Measurements from ENCODE around the gene KRTAP3-2. TPM values are rescaled to one million over a fixed set of nuclear protein-coding genes. Genes with fewer than 3 reads are reported as not detected.
"Not testable (repeated sequence)": the region's sequence is repeated elsewhere in the genome, so short reads cannot be mapped to it uniquely, and the experiment has no call there.

The KRTAP3-2 gene
- not detected for total RNA-seq

GRCh38 chr17:40999563-40999962, at the start of gene KRTAP3-2:
Gene KRTAP3-2, minus strand, starts transcription at chr17:40999906. Its CDS starts 53 bp downstream, at chr17:40999853.
- ATAC-seq (ENCODE audit: low FRiP score in 2 of 2); H3K4me1 ChIP-seq; H3K27ac ChIP-seq; H3K27me3 ChIP-seq; H3K36me3 ChIP-seq; H3K9me3 ChIP-seq; H3K4me3 ChIP-seq: not testable (repeated sequence)
- 73 to 90% methylated on average over 2 to 6 of the region's 6 CpGs for WGBS, 2 donors
- peak in 1 of 2 donors; percentile 10 for DNase-seq

GRCh38 chr17:41049110-41049509, 49.4 kb upstream of the KRTAP3-2 start:
- ATAC-seq (ENCODE audit: low FRiP score in 2 of 2) (no peak), DNase-seq (no peak)
- TF ChIP-seq CTCF (IDR thresholded peaks at IDR 0.05) (no peak), POLR2AphosphoS5 (IDR thresholded peaks at IDR 0.05) (no peak), POLR2A (IDR thresholded peaks at IDR 0.05) (no peak), EP300 (IDR thresholded peaks at IDR 0.05) (no peak)
- Histone ChIP-seq H3K27me3 (no peaks in the 10 kb centered on the region), H3K27ac (no peak overlapping the region), H3K36me3 (no peaks in the 10 kb centered on the region), H3K4me3 (no peak overlapping the region), H3K4me1 (no peaks in the 10 kb centered on the region), H3K9me3 (no peaks in the 10 kb centered on the region)
- 51 to 62% methylated on average over 2 of the region's 2 CpGs for WGBS, 2 donors

GRCh38 chr17:41048441-41048840, 48.7 kb upstream of the KRTAP3-2 start:
- Histone ChIP-seq H3K4me1 (no peaks in the 10 kb centered on the region), H3K27me3 (no peaks in the 10 kb centered on the region), H3K9me3 (no peaks in the 10 kb centered on the region), H3K36me3 (no peaks in the 10 kb centered on the region), H3K4me3 (no peak overlapping the region), H3K27ac (no peak overlapping the region)
- WGBS, 2 donors, result 66 to 69% methylated on average over 7 of the region's 7 CpGs
- TF ChIP-seq EP300 (IDR thresholded peaks at IDR 0.05), result no peak
- TF ChIP-seq CTCF (IDR thresholded peaks at IDR 0.05), result no peak
- TF ChIP-seq POLR2AphosphoS5 (IDR thresholded peaks at IDR 0.05), result no peak
- no peak for TF ChIP-seq POLR2A (IDR thresholded peaks at IDR 0.05)
- no peak for DNase-seq
- no peak for ATAC-seq (ENCODE audit: low FRiP score in 2 of 2)

- peak in 1 of 2 donors; percentile 26 for ATAC-seq (ENCODE audit: low FRiP score in 2 of 2)
- peak in 1 of 2 donors; percentile 19 for DNase-seq
- WGBS, 2 donors, result 50 to 77% methylated on average over 5 to 7 of the region's 33 CpGs
Observed at GRCh38 chr17:41046735-41047465, 47.2 kb upstream of the KRTAP3-2 start, which contains the start of gene KRTAP2-1. Gene KRTAP2-1, minus strand, starts transcription at chr17:41047316. Its CDS starts 49 bp downstream, at chr17:41047267.

GRCh38 chr17:41042953-41043352, 43.2 kb upstream of the KRTAP3-2 start:
- Histone ChIP-seq H3K9me3 (no peaks in the 10 kb centered on the region), H3K36me3 (no peaks in the 10 kb centered on the region), H3K4me1 (no peaks in the 10 kb centered on the region), H3K27me3 (no peaks in the 10 kb centered on the region), H3K4me3 (no peak overlapping the region), H3K27ac (no peak overlapping the region)
- 87 to 97% methylated on average over 1 of the region's 1 CpG for WGBS, 2 donors
- DNase-seq (no peak), ATAC-seq (ENCODE audit: low FRiP score in 2 of 2) (no peak)
- TF ChIP-seq CTCF (IDR thresholded peaks at IDR 0.05) (no peak), POLR2AphosphoS5 (IDR thresholded peaks at IDR 0.05) (no peak), POLR2A (IDR thresholded peaks at IDR 0.05) (no peak), EP300 (IDR thresholded peaks at IDR 0.05) (no peak)

More at GRCh38 chr17:41046735-41047465, 47.2 kb upstream of the KRTAP3-2 start, which contains the start of gene KRTAP2-1:
- H3K27me3 ChIP-seq, H3K4me3 ChIP-seq, H3K36me3 ChIP-seq, H3K27ac ChIP-seq, H3K4me1 ChIP-seq, H3K9me3 ChIP-seq: not testable (repeated sequence)

GRCh38 chr17:41040783-41041571, 41.3 kb upstream of the KRTAP3-2 start, which contains the start of gene KRTAP1-1:
Gene KRTAP1-1, minus strand, starts transcription at chr17:41041450. Its CDS starts 53 bp downstream, at chr17:41041397.
- not testable (repeated sequence) for H3K27ac ChIP-seq, H3K36me3 ChIP-seq, H3K27me3 ChIP-seq, H3K9me3 ChIP-seq, H3K4me3 ChIP-seq, H3K4me1 ChIP-seq
- peak in 1 of 2 donors; percentile 37 for ATAC-seq (ENCODE audit: low FRiP score in 2 of 2)
- WGBS, 2 donors, result 83 to 93% methylated on average over 7 to 12 of the region's 14 CpGs
- DNase-seq, result peak in 1 of 2 donors; percentile 66
